Measurements from ENCODE around the gene P3R3URF.

The P3R3URF gene

GRCh38 chr1:46172321-46172720, 4.0 kb downstream of the P3R3URF start:
- DNase-seq (ENCODE audit: low spot score) = no peak

GRCh38 chr1:46171871-46172270, 4.4 kb downstream of the P3R3URF start:
- DNase-seq (ENCODE audit: low spot score) = no peak

GRCh38 chr1:46171351-46171750, 4.9 kb downstream of the P3R3URF start:
- DNase-seq (ENCODE audit: low spot score) = no peak

DNA sequence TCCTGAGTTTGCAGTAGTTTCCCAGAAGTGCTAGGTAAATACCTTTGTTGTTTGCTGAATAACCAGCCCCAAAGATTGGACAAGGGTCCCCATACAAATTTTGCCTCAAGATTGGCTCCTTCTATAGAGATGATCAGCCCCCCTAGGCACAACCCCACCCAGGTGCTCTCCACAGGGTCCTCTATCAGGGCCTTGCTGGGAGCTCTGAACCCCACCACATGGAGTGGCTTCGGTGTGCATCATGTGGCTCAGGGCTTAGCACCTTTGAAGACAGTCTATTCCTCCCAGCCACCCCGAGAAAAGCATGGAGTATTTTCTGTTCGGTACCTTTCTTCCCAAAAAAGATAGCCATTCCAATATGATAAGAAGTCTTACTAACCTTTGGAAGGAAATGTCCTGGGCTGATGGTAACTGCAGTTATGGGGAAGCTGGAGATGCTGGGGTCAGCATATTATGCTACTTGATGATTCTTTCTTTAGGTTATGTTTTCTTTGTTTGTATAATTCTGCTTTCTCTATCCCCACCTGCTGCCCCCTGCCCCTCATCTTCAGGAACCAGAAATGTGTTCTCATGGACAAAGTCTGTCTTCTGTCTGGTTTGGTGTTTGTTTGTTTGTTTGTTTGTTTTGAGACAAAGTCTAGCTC, 6.4 kb downstream of the P3R3URF start:
- no peak for DNase-seq (ENCODE audit: low spot score)

DNA sequence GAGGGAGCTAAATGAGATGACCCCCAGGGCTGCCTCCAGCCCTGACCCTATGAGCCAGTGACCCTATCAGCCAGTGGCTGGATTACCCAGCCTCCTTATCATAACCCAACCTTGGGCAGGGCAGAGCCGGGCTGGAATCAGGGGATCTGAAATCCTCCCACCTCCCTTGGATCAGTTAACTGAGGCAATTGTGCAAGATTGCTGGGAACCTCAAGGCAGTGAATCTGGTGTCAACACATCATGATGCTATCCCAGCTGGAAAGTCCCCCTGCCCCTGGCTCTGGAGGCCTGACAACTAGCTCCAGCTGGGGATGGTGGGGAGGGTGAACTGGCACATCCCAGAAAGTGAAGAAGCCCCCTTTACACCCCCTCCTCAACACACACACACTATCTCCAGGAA, 7.8 kb downstream of the P3R3URF start:
- DNase-seq (ENCODE audit: low spot score) = no peak

GRCh38 chr1:46166521-46167462, 9.5 kb downstream of the P3R3URF start:
- DNase-seq (ENCODE audit: low spot score) = no peak

DNA sequence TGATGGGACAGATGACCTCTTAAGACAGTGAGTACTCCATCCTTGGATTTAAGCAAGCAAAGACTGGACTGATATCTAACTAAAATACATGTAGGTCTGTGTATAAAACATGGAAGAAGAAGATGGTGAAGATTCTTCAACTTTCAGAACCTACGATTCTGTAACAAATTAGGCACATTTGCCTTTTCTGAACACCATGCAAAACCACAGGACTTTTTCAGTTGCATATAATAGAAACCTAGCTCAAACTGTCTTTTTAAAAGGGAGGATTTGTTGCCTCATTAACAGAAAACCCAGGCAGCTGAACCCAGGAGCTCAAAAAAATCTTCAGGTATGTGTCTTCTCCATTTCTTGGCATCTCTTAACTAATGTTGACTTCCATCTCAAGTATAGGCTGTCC, 16.1 kb downstream of the P3R3URF start:
- no peak for DNase-seq (ENCODE audit: low spot score)

DNA sequence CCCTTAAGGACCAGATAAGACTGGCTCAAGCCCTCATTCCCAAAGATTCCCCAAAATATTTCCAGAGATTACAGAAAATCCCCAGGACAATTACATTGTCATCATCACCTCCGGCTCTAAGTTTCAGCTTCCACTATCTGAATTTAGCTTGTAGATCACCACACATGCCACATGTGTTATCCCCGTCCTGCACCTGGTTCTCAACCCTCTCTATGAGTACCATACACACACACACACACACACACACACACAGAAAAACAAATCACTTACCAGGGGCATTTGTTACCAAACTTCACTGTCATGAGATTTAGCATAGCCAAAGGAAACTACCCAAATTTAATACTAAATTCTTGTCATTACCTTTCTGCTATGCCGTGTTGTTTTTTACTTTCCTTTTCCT, 16.8 kb downstream of the P3R3URF start:
- no peak for DNase-seq (ENCODE audit: low spot score)

- DNase-seq (ENCODE audit: low spot score) = no peak
Measured at GRCh38 chr1:46158312-46159281, 17.7 kb downstream of the P3R3URF start.

GRCh38 chr1:46157916-46158311, 18.4 kb downstream of the P3R3URF start:
- DNase-seq (ENCODE audit: low spot score) = no peak

GRCh38 chr1:46153732-46154131, 22.6 kb downstream of the P3R3URF start:
- no peak for DNase-seq (ENCODE audit: low spot score)

- DNase-seq (ENCODE audit: low spot score) = no peak
Measured at GRCh38 chr1:46153228-46153627, 23.1 kb downstream of the P3R3URF start.

- DNase-seq (ENCODE audit: low spot score) = no peak
Measured at GRCh38 chr1:46152016-46152415, 24.3 kb downstream of the P3R3URF start.

- DNase-seq (ENCODE audit: low spot score) = no peak
Measured at GRCh38 chr1:46150085-46150484, 26.2 kb downstream of the P3R3URF start.

DNA sequence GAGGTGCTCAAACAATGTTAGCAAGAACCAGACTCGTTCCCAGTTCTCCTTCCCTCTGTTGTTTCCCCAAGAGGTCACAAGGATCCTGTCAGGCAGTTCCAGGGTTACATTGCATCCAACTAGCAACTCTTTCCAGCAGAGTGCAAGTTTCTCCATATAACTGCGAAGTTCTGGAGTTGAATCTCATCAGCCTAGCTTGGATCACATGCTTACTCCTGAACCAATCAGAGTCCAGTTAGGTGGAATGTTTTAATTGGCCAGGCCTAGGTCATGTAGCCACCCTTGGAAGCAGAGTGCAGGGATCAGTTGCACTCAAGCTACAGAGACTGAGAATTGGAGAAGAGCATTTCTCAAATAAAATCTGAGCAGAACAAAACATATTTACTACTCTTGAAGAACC, 28.0 kb downstream of the P3R3URF start:
- DNase-seq (ENCODE audit: low spot score) = no peak

- no peak for DNase-seq (ENCODE audit: low spot score)
Measured at GRCh38 chr1:46137916-46138315, 38.4 kb downstream of the P3R3URF start.

DNA sequence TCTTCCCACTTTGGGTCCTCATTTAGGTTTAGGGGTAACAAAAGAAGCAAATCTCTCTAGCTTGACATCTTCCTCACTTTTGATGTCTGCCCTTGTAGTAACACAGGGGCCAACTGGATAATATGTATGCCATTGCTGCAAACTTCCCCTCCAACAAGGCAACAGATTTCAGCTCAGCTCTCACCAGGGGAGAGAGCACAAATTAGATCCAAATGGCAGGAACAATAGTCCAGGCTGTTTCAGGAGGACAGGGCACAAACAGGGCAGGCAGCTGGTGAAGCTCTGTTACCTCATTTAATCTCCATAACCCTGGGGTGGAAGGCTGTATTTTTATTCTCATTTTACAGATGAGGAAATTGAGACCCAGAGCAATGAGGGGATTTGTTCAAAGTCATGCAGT, 39.6 kb downstream of the P3R3URF start:
- DNase-seq (ENCODE audit: low spot score) = no peak

- DNase-seq (ENCODE audit: low spot score) = no peak
Measured at GRCh38 chr1:46134660-46135331, 41.5 kb downstream of the P3R3URF start.

- no peak for DNase-seq (ENCODE audit: low spot score)
Measured at GRCh38 chr1:46133781-46134350, 42.4 kb downstream of the P3R3URF start.

GRCh38 chr1:46133181-46133658, 43.1 kb downstream of the P3R3URF start:
- DNase-seq (ENCODE audit: low spot score) = no peak

- DNase-seq (ENCODE audit: low spot score) = peak; percentile 96
Measured at GRCh38 chr1:46132529-46133180, 43.6 kb downstream of the P3R3URF start, which contains the start of gene PIK3R3. Gene PIK3R3, minus strand, starts transcription at chr1:46132629. Its CDS starts 677 bp downstream, at chr1:46131952.

Data from activated CD4-positive, alpha-beta T cell treated with anti-CD3 and anti-CD28 coated beads, Interleukin-2, Interleukin-4, amounts not matched to agents 100 ng/mL and 50 ng/mL, durations not matched to agents 16 hours and 8 hours (primary cell).